Measurements from ENCODE around the gene PDE4D.

- no peak for TF ChIP-seq POLR2A (IDR thresholded peaks at IDR 0.05)
- TF ChIP-seq CTCF (IDR thresholded peaks at IDR 0.05) = no peak
Measured at GRCh38 chr5:59341155-59341554, 552.4 kb downstream of the PDE4D start.
